K562 (cell line): ENCODE results near the gene TMEM86B. TPM values are rescaled to one million over a fixed set of nuclear protein-coding genes. Genes with fewer than 3 reads are reported as not detected.

Experiments used
- ILK ChIP-seq: fragments of 450-650 bp; IDR thresholded peaks from 2 replicates; pipeline ENCODE4 v1.6.1; 2016; ENCODE audit warnings: missing genetic modification characterization, low read depth, mild to moderate bottlenecking, missing compliant biosample characterization, moderate library complexity, borderline replicate concordance
- JUN ChIP-seq, 2 experiments: sonication (generic) in 1 of 2; formaldehyde crosslinking in 1 of 2; IDR thresholded peaks; 2 replicates each; pipeline versions ENCODE4 v1.6.1 to v1.8.0; 2012 to 2022; ENCODE audit warnings: borderline replicate concordance in 2 of 2, mild to moderate bottlenecking in 2 of 2, improper control_type of control experiment in 1 of 2, low read depth in 1 of 2, low read length in 1 of 2, missing genetic modification reagents in 1 of 2
- MYC ChIP-seq, 2 experiments: fragments of 250-450 bp in 1 of 2; sonication (Bioruptor Pico) in 1 of 2; IDR thresholded peaks; 2 replicates each; pipeline versions ENCODE4 v1.5.1 to v1.6.1; 2012 to 2021; ENCODE audit warnings: low read depth in 2 of 2, borderline replicate concordance in 1 of 2, improper control_type of control experiment in 1 of 2, low read length in 1 of 2, mild to moderate bottlenecking in 1 of 2, moderate library complexity in 1 of 2
- PATZ1 ChIP-seq: fragments of 250-450 bp; sonication (Bioruptor Pico); IDR thresholded peaks from 2 replicates; pipeline ENCODE4 v1.5.0; 2020; ENCODE audit warnings: mild to moderate bottlenecking, borderline replicate concordance
- PHTF2 ChIP-seq: fragments of 250-450 bp; sonication (Bioruptor Pico); IDR thresholded peaks from 2 replicates; pipeline ENCODE4 v1.5.0; 2021; ENCODE audit warnings: mild to moderate bottlenecking
- POLR2AphosphoS2 ChIP-seq: IDR thresholded peaks from 2 replicates; pipeline ENCODE4 v1.6.1; 2012; ENCODE audit warnings: low read length, improper control_type of control experiment
- RAD21 ChIP-seq, 2 experiments: fragments of 250-450 bp in 1 of 2; fragments of 450-650 bp in 1 of 2; sonication (Bioruptor Pico) in 1 of 2; formaldehyde crosslinking in 1 of 2; IDR thresholded peaks in 1 of 2; conservative IDR thresholded peaks in 1 of 2; 2 replicates each; pipeline versions ENCODE4 v1.4.0 to v1.8.0; 2020 to 2022; ENCODE audit warnings: mild to moderate bottlenecking in 2 of 2, moderate library complexity in 1 of 2
- SMAD2 ChIP-seq: fragments of 150-350 bp; IDR thresholded peaks from 2 replicates; pipeline ENCODE4 v1.6.1; 2014; ENCODE audit warnings: low read depth, mild to moderate bottlenecking, low read length
- ZBTB40 ChIP-seq, 2 experiments: fragments of 450-650 bp in 1 of 2; sonication (generic) in 1 of 2; formaldehyde crosslinking in 1 of 2; IDR thresholded peaks; 2 replicates each; pipeline versions ENCODE4 v1.7.1 to v1.9.0; 2016 to 2022; ENCODE audit warnings: inconsistent platforms in 1 of 2, mild to moderate bottlenecking in 1 of 2, missing genetic modification reagents in 1 of 2
- ZNF512 ChIP-seq: IDR thresholded peaks from 2 replicates; pipeline ENCODE4 v1.6.1; 2016; ENCODE audit warnings: missing genetic modification characterization, missing compliant biosample characterization
- polyA plus RNA-seq, 8 experiments: library from polyadenylated mRNA; depleted of rRNA in 4 of 8; stranded (reverse) in 5 of 8; unstranded in 3 of 8; fragments of >200 nt; fragmentation: Nextera tagmentation in 2 of 8; fragmentation: Illumina TruSeq in 1 of 8; extraction: Ambion mirVana in 2 of 8; extraction: Trizol in 1 of 8; gene quantifications; 2 replicates each; pipeline versions ENCODE4 v1.2.1 to v1.2.3, GENCODE V29; 2011 to 2014; ENCODE audit warnings: inconsistent platforms in 1 of 8, missing spikeins in 1 of 8
- total RNA-seq, 7 experiments: library from RNA; depleted of rRNA in 6 of 7; stranded (reverse); fragments of >200 nt in 6 of 7; fragmentation: Illumina TruSeq in 2 of 7; extraction: Trizol in 2 of 7; gene quantifications; 2 replicates each; pipeline versions ENCODE4 v1.2.1 to v1.2.3, GENCODE V29; 2011 to 2021; ENCODE audit warnings: low replicate concordance in 1 of 7

Gene TMEM86B
- total and polyA plus RNA-seq, 9 of the 15 experiments (the other 6 are each of a cell fraction or from before 2014, with no cell fraction given) = 0.28 to 7.9 (median 2.1) TPM

- TF ChIP-seq ZBTB40 (IDR thresholded peaks at IDR 0.05) (0 out of 2 replicates have a peak, but pooled peaks have one; percentile 41), ZBTB40 (CRISPR knock-in tag; IDR thresholded peaks at IDR 0.05) (no peak), SMAD2 (no peak), PATZ1 (CRISPR knock-in tag) (no peak), POLR2AphosphoS2 (no peak; the same call in 1 of the 2 replicates), MYC (IDR thresholded peaks at IDR 0.05; ENCODE audit: low read depth, low read length) (peak; percentile 86), MYC (CRISPR knock-in tag; IDR thresholded peaks at IDR 0.05; ENCODE audit: borderline replicate concordance, low read depth) (no peak), JUN (IDR thresholded peaks at IDR 0.05; ENCODE audit: borderline replicate concordance, low read depth, low read length) (peak; percentile 99), JUN (CRISPR knock-in tag; IDR thresholded peaks at IDR 0.05; ENCODE audit: borderline replicate concordance) (peak; percentile 76; the same call in 1 of the 2 replicates), RAD21 (CRISPR knock-in tag; conservative IDR thresholded peaks at IDR 0.05 in 1 of 2, IDR thresholded peaks at IDR 0.05 in 1 of 2) (peak in 1 of 2 experiments; percentile 12; a peak in 1 of 4 replicates), ZNF512 (tag) (no peak), PHTF2 (CRISPR knock-in tag) (no peak), ILK (tag) (no peak)
Measured at GRCh38 chr19:55206664-55207500, 21.7 kb downstream of the TMEM86B start (continued).
